Common myeloid progenitor, CD34-positive (primary cell): ENCODE data around the gene MB.

Experiments used
- CTCF ChIA-PET: fragments of 350-600 bp; sonication (Branson Sonifier 250); formaldehyde crosslinking; loops from one replicate; lab custom pipeline; 2021; ENCODE audit warnings: antibody characterized with exemption; lab: Charles Lee
- POLR2A ChIA-PET: fragments of 350-600 bp; sonication (Branson Sonifier 250); formaldehyde crosslinking; loops from one replicate; lab custom pipeline; 2021; ENCODE audit warnings: antibody characterized with exemption; lab: Charles Lee
- DNase-seq, 3 donors: peaks; one replicate each; pipeline versions ENCODE4 v3.0.0 to v3.0.0-alpha.2; 2013
- H3K27ac ChIP-seq, 2 experiments: 1 replicate in 1 of 2; 2 replicates in 1 of 2; pipeline ENCODE4 v1.7.0; 2013; ENCODE audit warnings: inconsistent platforms in 2 of 2, low read length in 2 of 2, mild to moderate bottlenecking in 2 of 2, low read depth in 1 of 2, moderate library complexity in 1 of 2; ENCODE audit not compliant: severe bottlenecking in 2 of 2, insufficient read depth in 1 of 2, poor library complexity in 1 of 2
- H3K27me3 ChIP-seq, 5 experiments: replicated peaks in 2 of 5; 1 replicate in 3 of 5; 2 replicates in 2 of 5; pipeline versions ENCODE4 v1.6.1 to v1.7.0; 2013; ENCODE audit warnings: low read length in 4 of 5, mild to moderate bottlenecking in 2 of 5, moderate library complexity in 2 of 5, inconsistent platforms in 1 of 5; ENCODE audit not compliant: insufficient read depth in 5 of 5, control insufficient read depth in 4 of 5
- H3K36me3 ChIP-seq, 4 experiments: 1 replicate in 2 of 4; 2 replicates in 2 of 4; pipeline versions ENCODE4 v1.6.1 to v1.7.0; 2013; ENCODE audit warnings: low read length in 3 of 4, control low read depth in 1 of 4, mild to moderate bottlenecking in 1 of 4; ENCODE audit not compliant: control insufficient read depth in 4 of 4, insufficient read depth in 4 of 4
- H3K4me1 ChIP-seq, 4 experiments: 1 replicate in 3 of 4; 2 replicates in 1 of 4; pipeline versions ENCODE4 v1.6.1 to v1.7.1; 2013; ENCODE audit warnings: low read length in 3 of 4, mild to moderate bottlenecking in 3 of 4, control low read depth in 1 of 4, inconsistent platforms in 1 of 4, moderate library complexity in 1 of 4; ENCODE audit not compliant: control insufficient read depth in 4 of 4, insufficient read depth in 4 of 4; ENCODE audit errors: control extremely low read depth in 1 of 4
- H3K4me3 ChIP-seq, 7 experiments: 1 replicate in 4 of 7; 2 replicates in 3 of 7; pipeline versions ENCODE4 v1.5.1 to v1.7.0; 2013; ENCODE audit warnings: mild to moderate bottlenecking in 7 of 7, low read length in 6 of 7, moderate library complexity in 6 of 7, inconsistent platforms in 2 of 7, low read depth in 2 of 7, control low read depth in 1 of 7; ENCODE audit not compliant: insufficient read depth in 4 of 7, control insufficient read depth in 1 of 7; ENCODE audit errors: extremely low read depth in 1 of 7
- H3K9me3 ChIP-seq, 5 experiments: 1 replicate in 4 of 5; 2 replicates in 1 of 5; pipeline versions ENCODE4 v1.6.1 to v1.7.1; 2013; ENCODE audit warnings: low read length in 4 of 5, mild to moderate bottlenecking in 2 of 5, inconsistent platforms in 1 of 5, low read depth in 1 of 5, moderate library complexity in 1 of 5; ENCODE audit not compliant: control insufficient read depth in 4 of 5, insufficient read depth in 2 of 5; ENCODE audit errors: control extremely low read depth in 1 of 5
- WGBS: methylation state at CpG from one replicate; pipeline ENCODE4 v1.1.5; 2013; ENCODE audit not compliant: insufficient coverage; 5-methylcytosine and 5-hydroxymethylcytosine counted together

The MB gene

DNA sequence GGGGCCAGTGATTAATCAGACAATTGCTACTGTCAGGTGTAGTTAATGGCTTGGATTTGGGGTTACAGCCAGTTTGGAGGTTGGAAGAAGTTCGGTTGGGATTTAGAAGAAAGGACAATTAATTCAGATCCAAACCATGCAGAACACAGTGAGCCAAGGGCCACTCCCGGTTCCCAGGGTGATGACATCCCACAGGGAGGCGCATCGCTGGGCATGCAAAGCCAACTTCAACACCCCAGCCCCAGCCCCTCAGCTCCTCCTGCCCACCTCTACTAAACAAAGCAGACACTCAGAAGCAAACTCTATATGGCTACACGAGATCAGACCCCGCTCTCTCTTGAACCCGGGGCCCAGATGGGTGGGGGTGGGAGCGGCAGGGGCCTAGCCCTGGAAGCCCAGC lies 10.2 kb downstream of the MB start:
- CTCF ChIA-PET = no interaction called here
- DNase-seq = no peak
- Histone ChIP-seq H3K9me3 (no peaks in the 10 kb centered on the region), H3K4me3 (no peak overlapping the region), H3K27ac (no peak overlapping the region), H3K36me3 (no peaks in the 10 kb centered on the region), H3K4me1 (peaks cover 3 to 50% (median 21%) of the 10 kb centered on the region in 4 experiments), H3K27me3 (peaks cover 0 to 6% (median 2%) of the 10 kb centered on the region in 5 experiments)
- POLR2A ChIA-PET = no interaction called here
- WGBS = 97% methylated on average over 4 of the region's 8 CpGs

DNA sequence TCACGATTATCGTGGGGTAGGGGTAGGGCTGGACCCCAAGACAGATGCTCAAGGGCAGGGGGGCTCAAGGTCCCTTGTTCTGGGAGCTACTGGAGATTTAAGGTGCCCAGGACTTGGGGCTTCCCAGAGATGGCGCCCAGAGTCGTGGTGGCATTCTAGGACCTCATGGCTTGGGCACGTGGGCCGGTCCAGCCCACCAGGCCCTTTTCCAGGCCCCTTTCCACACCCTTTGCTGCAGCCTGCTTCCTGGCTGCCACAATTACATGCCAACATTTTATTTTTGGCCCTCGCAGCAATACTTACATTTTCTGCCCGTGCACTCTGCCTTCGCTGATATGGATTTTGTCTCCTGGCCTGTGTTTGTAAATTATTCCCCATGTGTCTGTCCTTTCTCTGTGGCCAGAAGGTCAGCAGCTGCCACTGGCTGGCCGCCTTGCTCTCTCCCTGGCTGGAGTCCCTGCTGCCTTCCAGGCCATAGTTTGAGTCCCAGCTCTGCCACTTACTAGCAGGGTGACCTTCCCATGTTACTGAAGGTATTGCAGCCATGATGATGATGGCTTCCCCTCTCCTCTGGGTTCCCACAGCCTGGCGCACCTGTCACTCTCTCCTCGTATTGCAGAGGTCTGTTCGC lies 11.2 kb downstream of the MB start:
- H3K4me1 ChIP-seq = peaks cover 3 to 44% (median 15%) of the 10 kb centered on the region in 4 experiments
- WGBS = 97% methylated on average over 13 of the region's 13 CpGs

DNA sequence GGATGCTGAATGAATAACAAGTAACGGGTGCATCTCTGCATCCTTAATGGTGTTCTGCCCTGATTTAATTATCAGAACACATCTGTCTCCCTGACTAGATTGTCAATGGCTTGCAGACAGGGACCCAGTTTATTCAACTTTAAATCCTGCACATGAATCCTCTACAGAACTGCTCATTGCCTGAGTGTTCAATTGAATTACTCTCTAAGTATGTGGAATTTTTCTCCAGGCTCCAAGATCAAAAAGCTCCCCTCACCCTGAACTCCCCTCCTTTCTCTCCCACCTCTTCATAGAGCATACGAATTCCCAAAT lies 11.8 kb downstream of the MB start:
- Histone ChIP-seq H3K36me3 (no peaks in the 10 kb centered on the region), H3K27ac (no peak overlapping the region), H3K9me3 (no peaks in the 10 kb centered on the region), H3K27me3 (peaks cover 0 to 6% (median 2%) of the 10 kb centered on the region in 5 experiments), H3K4me1 (peaks cover 6 to 45% (median 20%) of the 10 kb centered on the region in 4 experiments), H3K4me3 (no peak overlapping the region)
- no peak for DNase-seq
- WGBS = 78% methylated on average over 2 of the region's 2 CpGs
- ChIA-PET POLR2A (no interaction called here), CTCF (interaction anchor here (0.9 to 1.4 kb wide), 2 partner anchors 9 to 12 kb away, joined by 3 to 4 read pairs; partner anchors contain the start of gene MB)

More for the DNA sequence above, 11.2 kb downstream of the MB start:
- no peak overlapping the region for H3K27ac ChIP-seq
- H3K4me3 ChIP-seq = no peak overlapping the region
- H3K9me3 ChIP-seq = no peaks in the 10 kb centered on the region
- DNase-seq = no peak
- POLR2A ChIA-PET = no interaction called here
- H3K36me3 ChIP-seq = no peaks in the 10 kb centered on the region
- CTCF ChIA-PET = interaction anchor here (0.9 to 1.4 kb wide), 2 partner anchors 9 to 11 kb away, joined by 3 to 4 read pairs; partner anchors contain the start of gene MB
- peaks cover 0 to 6% (median 2%) of the 10 kb centered on the region in 5 experiments for H3K27me3 ChIP-seq

DNA sequence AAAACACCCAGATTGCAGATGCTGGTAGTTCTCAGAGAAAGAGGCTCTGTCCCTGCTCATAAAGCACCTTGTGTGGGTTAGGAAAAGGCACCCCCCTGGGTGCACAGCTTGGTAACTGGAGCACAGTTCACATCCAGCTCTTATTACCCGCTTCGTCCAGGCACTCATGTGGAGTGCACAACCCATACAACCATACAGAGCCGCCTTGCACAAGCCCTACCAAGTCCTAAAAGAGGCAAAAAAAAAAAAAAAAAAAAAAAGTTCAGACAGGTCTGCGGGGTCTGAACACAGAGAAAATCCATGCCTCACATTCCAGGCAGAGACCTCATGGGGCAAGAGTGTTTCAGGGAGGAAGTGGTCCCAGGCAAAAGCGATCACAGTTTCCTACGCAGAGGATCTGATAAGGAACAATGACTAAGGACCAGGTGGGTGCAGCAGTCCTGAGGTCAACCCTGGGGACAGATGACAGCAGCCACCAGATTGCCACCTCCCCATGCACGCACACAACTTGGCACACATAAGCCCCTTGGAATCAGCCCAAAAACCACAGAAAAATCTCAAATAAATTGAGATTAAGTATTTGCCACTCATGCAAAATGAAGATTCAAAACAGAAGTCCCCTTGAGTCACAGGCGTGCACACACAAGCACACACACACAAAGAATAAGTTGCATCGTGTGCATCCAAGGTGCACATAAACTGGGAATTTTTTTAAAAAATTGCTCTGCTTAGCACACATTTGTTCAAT lies 12.3 kb downstream of the MB start:
- 70% methylated on average over 2 of the region's 9 CpGs for WGBS
- ChIA-PET POLR2A (no interaction called here), CTCF (interaction anchor here (0.9 to 1.5 kb wide), 2 partner anchors 17 to 29 kb away, joined by 4 read pairs; no protein-coding TSS in a partner anchor)
- peak; percentile 70 to 85 (median 83) for DNase-seq
- Histone ChIP-seq H3K9me3 (no peaks in the 10 kb centered on the region), H3K4me3 (no peak overlapping the region), H3K36me3 (no peaks in the 10 kb centered on the region), H3K27me3 (peaks cover 0 to 6% (median 2%) of the 10 kb centered on the region in 5 experiments), H3K4me1 (peaks cover 6 to 46% (median 21%) of the 10 kb centered on the region in 4 experiments), H3K27ac (no peak overlapping the region)

DNA sequence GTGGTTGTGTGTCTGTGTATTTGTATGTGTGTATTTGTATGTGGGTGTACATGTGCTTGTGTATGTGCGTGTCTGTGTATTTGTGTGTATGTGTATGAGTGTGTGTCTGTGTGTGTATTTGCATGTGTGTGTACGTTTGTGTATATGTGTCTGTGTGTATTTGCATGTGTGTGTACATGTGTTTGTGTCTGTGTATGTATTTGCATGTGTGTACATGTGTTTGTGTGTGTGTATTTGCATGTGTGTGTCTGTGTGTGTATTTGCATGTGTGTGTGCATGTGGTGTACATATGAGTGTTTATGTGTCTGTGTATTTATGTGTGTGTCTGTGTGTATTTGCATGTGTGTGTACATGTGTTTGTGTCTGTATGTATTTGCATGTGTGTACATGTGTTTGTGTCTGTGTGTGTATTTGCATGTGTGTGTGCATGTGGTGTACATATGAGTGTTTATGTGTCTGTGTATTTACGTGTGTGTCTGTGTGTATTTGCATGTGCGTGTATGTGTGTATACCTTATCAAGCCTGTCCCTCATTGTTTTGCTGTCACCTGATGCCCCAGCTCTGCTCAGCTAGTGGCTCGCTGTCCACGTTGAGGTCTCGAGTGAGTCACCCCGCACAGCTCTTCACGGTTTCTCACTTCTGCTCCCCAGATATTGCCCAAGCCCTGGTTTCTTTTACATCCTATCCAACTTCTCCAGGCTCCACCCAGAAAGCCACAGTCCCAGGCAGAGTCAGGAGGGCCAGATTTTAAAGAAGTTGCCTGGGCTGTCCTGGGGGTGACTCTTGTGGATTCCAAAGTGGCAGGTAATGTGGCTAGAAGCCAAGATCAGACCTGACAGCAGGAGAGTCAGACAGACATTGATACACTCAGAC lies 15.2 kb downstream of the MB start:
- WGBS = 61% methylated on average over 9 of the region's 9 CpGs

DNA sequence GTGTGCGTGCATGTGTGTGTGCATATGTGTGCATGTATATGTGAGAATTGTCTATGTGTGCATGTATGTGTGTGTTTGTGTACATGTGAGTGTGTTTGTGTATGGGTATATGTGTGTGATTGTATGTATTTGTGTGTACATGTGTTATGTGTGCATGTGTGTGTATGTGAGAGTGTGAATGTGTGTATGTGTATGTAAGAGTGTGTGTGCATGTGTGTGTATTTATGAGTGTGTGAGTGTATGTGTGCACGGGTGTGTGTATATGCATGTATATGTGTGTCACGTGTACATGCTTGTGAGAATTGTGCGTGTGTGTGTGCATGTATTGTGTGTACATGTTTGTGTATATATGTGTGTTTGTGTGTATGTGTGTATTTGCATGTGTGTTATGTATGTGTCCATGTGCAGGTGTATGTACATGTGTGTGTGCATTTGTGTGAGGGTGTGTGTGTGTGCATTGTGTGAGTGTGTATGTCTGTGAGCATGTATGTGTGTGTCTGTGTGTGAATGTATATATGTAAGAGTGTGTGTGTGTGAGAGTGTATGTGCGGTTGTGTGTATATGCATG lies 16.0 kb downstream of the MB start:
- ChIA-PET CTCF (no interaction called here), POLR2A (interaction anchor here (1.1 kb wide), 1 partner anchor 9 kb away, joined by 3 read pairs; no protein-coding TSS in a partner anchor)
- 95% methylated on average over 4 of the region's 5 CpGs for WGBS
- Histone ChIP-seq H3K4me1 (peaks cover 6 to 44% (median 21%) of the 10 kb centered on the region in 4 experiments), H3K27ac (no peak overlapping the region), H3K27me3 (peaks cover 0 to 4% (median 0%) of the 10 kb centered on the region in 5 experiments), H3K9me3 (no peaks in the 10 kb centered on the region), H3K4me3 (no peak overlapping the region), H3K36me3 (no peaks in the 10 kb centered on the region)
- peak in 1 of 3 donors; percentile 46 for DNase-seq

More for the DNA sequence above, 15.2 kb downstream of the MB start:
- H3K4me1 ChIP-seq = peaks cover 6 to 46% (median 21%) of the 10 kb centered on the region in 4 experiments
- ChIA-PET CTCF (interaction anchor here (2.1 kb wide), 1 partner anchor 25 kb away, joined by 5 read pairs; no protein-coding TSS in a partner anchor), POLR2A (no interaction called here)
- no peak overlapping the region for H3K27ac ChIP-seq
- no peaks in the 10 kb centered on the region for H3K9me3 ChIP-seq
- H3K4me3 ChIP-seq = no peak overlapping the region
- no peaks in the 10 kb centered on the region for H3K36me3 ChIP-seq
- peaks cover 0 to 6% (median 0%) of the 10 kb centered on the region in 5 experiments for H3K27me3 ChIP-seq
- peak; percentile 56 to 90 (median 86) for DNase-seq
